Measurements from ENCODE around the gene S100A13.
A peak's percentile ranks its signal among the peaks of the same experiment; 100 is the strongest.

S100A13 gene

GRCh38 chr1:153633161-153633753 is 6.0 kb upstream of the S100A13 start:
- no peaks in the 10 kb centered on the region for H3K27me3 ChIP-seq (ENCODE audit: control insufficient read depth, insufficient read depth, low read length)
- H3K9ac ChIP-seq (ENCODE audit: low read depth, low read length) = peak overlapping the region; percentile 100
- H3K4me2 ChIP-seq (ENCODE audit: low read length) = peak overlapping the region; percentile 81
- no peaks in the 10 kb centered on the region for H3K9me3 ChIP-seq (replicated peaks; ENCODE audit: low read length)
- peaks cover 22% of the 10 kb centered on the region for H3K36me3 ChIP-seq (ENCODE audit: insufficient read depth, low read length)
- peak overlapping the region; percentile 67 for H3K4me3 ChIP-seq (ENCODE audit: low read length)
- H3K4me1 ChIP-seq (ENCODE audit: control insufficient read depth, insufficient read depth, low read length) = peaks cover 25% of the 10 kb centered on the region

- H3K36me3 ChIP-seq (ENCODE audit: insufficient read depth, low read length) = peaks cover 3% of the 10 kb centered on the region
- H3K9me3 ChIP-seq (replicated peaks; ENCODE audit: low read length) = no peaks in the 10 kb centered on the region
Measured at GRCh38 chr1:153631047-153632022, 4.0 kb upstream of the S100A13 start.

GRCh38 chr1:153630384-153630783 is 3.1 kb upstream of the S100A13 start:
- no peak overlapping the region for H3K4me2 ChIP-seq (ENCODE audit: low read length)
- no peak overlapping the region for H3K9ac ChIP-seq (ENCODE audit: low read depth, low read length)
- H3K9me3 ChIP-seq (replicated peaks; ENCODE audit: low read length) = no peaks in the 10 kb centered on the region
- peaks cover 4% of the 10 kb centered on the region for H3K36me3 ChIP-seq (ENCODE audit: insufficient read depth, low read length)
- H3K4me3 ChIP-seq (ENCODE audit: low read length) = no peak overlapping the region
- no peaks in the 10 kb centered on the region for H3K27me3 ChIP-seq (ENCODE audit: control insufficient read depth, insufficient read depth, low read length)
- peaks cover 38% of the 10 kb centered on the region for H3K4me1 ChIP-seq (ENCODE audit: control insufficient read depth, insufficient read depth, low read length)

More at GRCh38 chr1:153631047-153632022, 4.0 kb upstream of the S100A13 start:
- no peaks in the 10 kb centered on the region for H3K27me3 ChIP-seq (ENCODE audit: control insufficient read depth, insufficient read depth, low read length)
- H3K4me1 ChIP-seq (ENCODE audit: control insufficient read depth, insufficient read depth, low read length) = peaks cover 35% of the 10 kb centered on the region
- no peak overlapping the region for H3K9ac ChIP-seq (ENCODE audit: low read depth, low read length)
- no peak overlapping the region for H3K4me2 ChIP-seq (ENCODE audit: low read length)
- no peak overlapping the region for H3K4me3 ChIP-seq (ENCODE audit: low read length)

GRCh38 chr1:153629971-153630370 is 2.7 kb upstream of the S100A13 start:
- H3K4me3 ChIP-seq (ENCODE audit: low read length) = no peak overlapping the region
- H3K4me2 ChIP-seq (ENCODE audit: low read length) = no peak overlapping the region
- no peak overlapping the region for H3K9ac ChIP-seq (ENCODE audit: low read depth, low read length)
- H3K4me1 ChIP-seq (ENCODE audit: control insufficient read depth, insufficient read depth, low read length) = peaks cover 42% of the 10 kb centered on the region
- no peaks in the 10 kb centered on the region for H3K9me3 ChIP-seq (replicated peaks; ENCODE audit: low read length)
- no peaks in the 10 kb centered on the region for H3K27me3 ChIP-seq (ENCODE audit: control insufficient read depth, insufficient read depth, low read length)
- H3K36me3 ChIP-seq (ENCODE audit: insufficient read depth, low read length) = peaks cover 6% of the 10 kb centered on the region

- Histone ChIP-seq H3K9ac (ENCODE audit: low read depth, low read length) (no peak overlapping the region), H3K9me3 (replicated peaks; ENCODE audit: low read length) (no peaks in the 10 kb centered on the region), H3K4me1 (ENCODE audit: control insufficient read depth, insufficient read depth, low read length) (peaks cover 48% of the 10 kb centered on the region), H3K4me2 (ENCODE audit: low read length) (no peak overlapping the region), H3K4me3 (ENCODE audit: low read length) (no peak overlapping the region), H3K36me3 (ENCODE audit: insufficient read depth, low read length) (peaks cover 7% of the 10 kb centered on the region), H3K27me3 (ENCODE audit: control insufficient read depth, insufficient read depth, low read length) (no peaks in the 10 kb centered on the region)
Measured at GRCh38 chr1:153629343-153629665, 2.0 kb upstream of the S100A13 start.

GRCh38 chr1:153628638-153629342 is 1.5 kb upstream of the S100A13 start:
- Histone ChIP-seq H3K4me1 (ENCODE audit: control insufficient read depth, insufficient read depth, low read length) (peaks cover 53% of the 10 kb centered on the region), H3K36me3 (ENCODE audit: insufficient read depth, low read length) (peaks cover 12% of the 10 kb centered on the region), H3K4me3 (ENCODE audit: low read length) (no peak overlapping the region), H3K4me2 (ENCODE audit: low read length) (no peak overlapping the region), H3K9me3 (replicated peaks; ENCODE audit: low read length) (no peaks in the 10 kb centered on the region), H3K9ac (ENCODE audit: low read depth, low read length) (no peak overlapping the region), H3K27me3 (ENCODE audit: control insufficient read depth, insufficient read depth, low read length) (no peaks in the 10 kb centered on the region)

- Histone ChIP-seq H3K4me3 (ENCODE audit: low read length) (peak within 1 kb of the TSS; percentile 81), H3K27me3 (ENCODE audit: control insufficient read depth, insufficient read depth, low read length) (no peaks in the 10 kb centered on the region)
Measured at GRCh38 chr1:153627715-153628626, 666 bp upstream of the S100A13 start, which contains the start of gene S100A1. Gene S100A1 (plus strand): TSS chr1:153628434. CDS start chr1:153630522, 2,088 bp downstream.

GRCh38 chr1:153626477-153626903 is 815 bp downstream of the S100A13 start:
- H3K4me2 ChIP-seq (ENCODE audit: low read length) = peak overlapping the region; percentile 92
- peaks cover 47% of the 10 kb centered on the region for H3K4me1 ChIP-seq (ENCODE audit: control insufficient read depth, insufficient read depth, low read length)
- peak overlapping the region; percentile 92 for H3K9ac ChIP-seq (ENCODE audit: low read depth, low read length)
- H3K27me3 ChIP-seq (ENCODE audit: control insufficient read depth, insufficient read depth, low read length) = no peaks in the 10 kb centered on the region
- peak overlapping the region; percentile 81 for H3K4me3 ChIP-seq (ENCODE audit: low read length)
- H3K36me3 ChIP-seq (ENCODE audit: insufficient read depth, low read length) = peaks cover 27% of the 10 kb centered on the region
- no peaks in the 10 kb centered on the region for H3K9me3 ChIP-seq (replicated peaks; ENCODE audit: low read length)

More at GRCh38 chr1:153627715-153628626, 666 bp upstream of the S100A13 start, which contains the start of gene S100A1:
- H3K36me3 ChIP-seq (ENCODE audit: insufficient read depth, low read length) = peaks cover 18% of the 10 kb centered on the region
- peaks cover 49% of the 10 kb centered on the region for H3K4me1 ChIP-seq (ENCODE audit: control insufficient read depth, insufficient read depth, low read length)
- no peaks in the 10 kb centered on the region for H3K9me3 ChIP-seq (replicated peaks; ENCODE audit: low read length)
- peak within 1 kb of the TSS; percentile 92 for H3K9ac ChIP-seq (ENCODE audit: low read depth, low read length)
- peak within 1 kb of the TSS; percentile 92 for H3K4me2 ChIP-seq (ENCODE audit: low read length)

GRCh38 chr1:153624965-153625611 is 2.2 kb downstream of the S100A13 start:
- peaks cover 35% of the 10 kb centered on the region for H3K36me3 ChIP-seq (ENCODE audit: insufficient read depth, low read length)
- H3K4me1 ChIP-seq (ENCODE audit: control insufficient read depth, insufficient read depth, low read length) = peaks cover 45% of the 10 kb centered on the region
- H3K4me3 ChIP-seq (ENCODE audit: low read length) = peak overlapping the region; percentile 81
- H3K9ac ChIP-seq (ENCODE audit: low read depth, low read length) = no peak overlapping the region
- no peaks in the 10 kb centered on the region for H3K9me3 ChIP-seq (replicated peaks; ENCODE audit: low read length)
- H3K4me2 ChIP-seq (ENCODE audit: low read length) = peak overlapping the region; percentile 92
- H3K27me3 ChIP-seq (ENCODE audit: control insufficient read depth, insufficient read depth, low read length) = no peaks in the 10 kb centered on the region

- no peak overlapping the region for H3K4me3 ChIP-seq (ENCODE audit: low read length)
- peaks cover 44% of the 10 kb centered on the region for H3K4me1 ChIP-seq (ENCODE audit: control insufficient read depth, insufficient read depth, low read length)
- H3K36me3 ChIP-seq (ENCODE audit: insufficient read depth, low read length) = peaks cover 52% of the 10 kb centered on the region
Measured at GRCh38 chr1:153623101-153623500, 4.2 kb downstream of the S100A13 start.

More at GRCh38 chr1:153623101-153623500, 4.2 kb downstream of the S100A13 start:
- Histone ChIP-seq H3K4me2 (ENCODE audit: low read length) (no peak overlapping the region), H3K27me3 (ENCODE audit: control insufficient read depth, insufficient read depth, low read length) (no peaks in the 10 kb centered on the region), H3K9ac (ENCODE audit: low read depth, low read length) (no peak overlapping the region), H3K9me3 (replicated peaks; ENCODE audit: low read length) (no peaks in the 10 kb centered on the region)
